Activated CD4-positive, CD25-positive, alpha-beta regulatory T cell (primary cell): ENCODE measurements around the gene PHF13.
"Not testable (repeated sequence)": the region's sequence is repeated elsewhere in the genome, so short reads cannot be mapped to it uniquely, and the experiment has no call there.

Experiments used
- DNase-seq, 4 experiments: peaks; one replicate each; lab custom pipeline; 2025; lab: John Stamatoyannopoulos, UW

PHF13 gene

GRCh38 chr1:6660415-6661049 is 47.0 kb downstream of the PHF13 start:
- DNase-seq: no peak

DNA sequence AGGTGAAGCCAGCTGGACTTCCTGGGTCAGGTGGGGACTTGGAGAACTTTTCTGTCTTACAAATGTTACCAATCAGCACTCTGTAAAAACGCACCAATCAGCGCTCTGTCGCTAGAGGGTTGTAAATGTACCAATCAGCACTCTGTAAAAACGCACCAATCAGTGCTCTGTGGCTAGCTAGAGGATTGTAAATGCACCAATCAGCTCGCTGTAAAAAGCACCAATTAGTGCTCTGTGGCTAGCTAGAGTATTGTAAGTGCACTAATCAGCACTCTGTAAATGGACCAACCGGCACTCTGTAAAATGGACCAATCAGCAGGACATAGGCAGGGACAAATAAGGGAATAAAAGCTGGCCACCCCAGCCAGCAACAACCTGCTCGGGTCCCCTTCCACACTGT is 48.9 kb downstream of the PHF13 start:
- DNase-seq: not testable (repeated sequence)

DNA sequence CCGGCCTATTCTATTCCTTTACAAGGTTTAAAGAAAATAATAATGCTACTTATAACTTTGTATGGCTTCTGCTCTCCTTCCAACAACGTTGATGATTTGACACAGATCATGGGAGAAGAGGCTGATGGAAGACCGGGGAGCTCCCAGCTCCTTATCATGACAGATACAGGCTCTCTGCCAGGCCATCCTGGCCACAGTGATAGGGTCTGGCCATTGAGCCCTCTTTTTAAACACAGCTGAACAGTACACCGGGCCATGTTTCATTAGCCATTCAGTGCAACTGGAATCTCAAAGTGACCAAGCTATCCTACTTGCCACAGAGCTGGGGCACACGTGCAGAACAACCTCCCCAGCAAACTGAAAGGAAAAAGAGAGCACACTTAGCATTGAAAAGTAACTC is 53.2 kb downstream of the PHF13 start:
- DNase-seq: no peak

DNA sequence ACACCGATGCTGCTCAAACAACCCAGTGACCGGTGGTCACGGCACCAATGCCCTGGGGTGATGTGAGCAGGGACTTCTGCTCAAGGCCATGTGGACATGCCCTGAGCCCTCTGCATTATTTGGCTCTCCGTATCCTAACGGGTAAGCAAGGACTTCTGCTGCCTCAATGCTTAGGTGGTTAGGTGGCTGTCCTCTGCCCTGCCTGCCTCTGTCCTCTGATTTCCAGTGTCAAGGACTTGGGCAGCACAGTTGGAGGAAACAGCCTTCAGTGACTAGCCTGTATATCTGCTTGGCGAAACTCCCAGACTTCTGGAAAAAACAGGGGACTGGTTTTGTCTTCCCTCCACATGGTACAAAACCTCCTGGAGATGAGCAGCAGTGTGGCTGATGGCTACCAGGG is 53.6 kb downstream of the PHF13 start:
- DNase-seq: no peak

DNA sequence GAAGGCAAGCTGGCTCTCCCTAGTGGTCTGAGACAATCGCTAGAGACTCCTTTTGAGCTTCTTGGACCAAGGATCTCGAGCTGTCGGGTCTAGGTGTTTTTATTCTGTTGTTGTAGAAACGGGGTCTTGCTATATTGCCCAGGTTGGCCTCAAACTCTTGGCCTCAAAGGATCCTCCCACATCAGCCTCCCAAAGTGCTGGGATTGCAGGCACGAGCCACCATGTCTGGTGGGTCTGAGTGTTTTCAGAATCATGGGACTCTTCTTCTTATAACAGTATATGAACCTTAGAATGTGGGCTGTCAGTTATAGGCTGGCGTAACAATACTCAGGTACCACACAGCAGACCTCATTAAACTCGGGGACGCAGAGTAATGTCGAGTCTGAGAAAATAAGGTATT is 55.0 kb downstream of the PHF13 start:
- no peak for DNase-seq

DNA sequence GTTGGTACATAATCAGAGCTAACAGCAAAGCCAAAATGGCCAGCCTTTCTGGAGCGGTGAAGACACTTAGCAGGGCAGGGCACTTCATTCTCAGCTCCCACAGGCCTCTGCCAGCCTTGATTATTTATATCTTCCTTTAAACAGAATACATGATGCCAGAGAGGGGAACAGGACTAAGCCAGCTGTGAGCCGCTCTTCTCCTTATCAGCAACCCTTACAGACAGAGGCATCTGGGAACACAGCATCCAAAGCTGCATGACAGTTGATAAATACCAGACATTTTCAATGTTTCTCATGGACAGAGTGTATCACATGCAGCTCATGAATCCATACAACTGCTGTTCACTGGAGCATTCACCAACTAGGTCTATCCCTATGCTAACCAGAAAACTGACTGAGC is 59.0 kb downstream of the PHF13 start:
- no peak for DNase-seq
